ENCODE results near the gene CTNND2.
"Not testable (repeated sequence)": the region's sequence is repeated elsewhere in the genome, so short reads cannot be mapped to it uniquely, and the experiment has no call there.

CTNND2 gene

GRCh38 chr5:11082404-11082945 lies 821.8 kb downstream of the CTNND2 start:
- Histone ChIP-seq H3K36me3 (no peaks in the 10 kb centered on the region), H3K4me1 (peaks cover 0 to 7% (median 6%) of the 10 kb centered on the region in 10 experiments; a peak in 9 of 20 replicates), H3K27ac (no peak overlapping the region), H3K4me2 (no peak overlapping the region), H3K4me3 (no peak overlapping the region), H4K20me1 (no peaks in the 10 kb centered on the region), H3K9me3 (replicated peaks in 1 of 11) (peaks cover 5 to 19% (median 6%) of the 10 kb centered on the region in 11 experiments; a peak in 20 of 22 replicates), H3K9ac (no peak overlapping the region), H3K27me3 (no peaks in the 10 kb centered on the region)
- TF ChIP-seq Cebpa-rat (IDR thresholded peaks at IDR 0.05) = no peak

GRCh38 chr5:11076945-11077613 lies 827.2 kb downstream of the CTNND2 start:
- no peaks in the 10 kb centered on the region for H3K4me1 ChIP-seq
- no peak for TF ChIP-seq Cebpa-rat (IDR thresholded peaks at IDR 0.05)
- no peaks in the 10 kb centered on the region for H3K36me3 ChIP-seq
- no peaks in the 10 kb centered on the region for H3K27me3 ChIP-seq
- no peak overlapping the region for H3K27ac ChIP-seq
- no peaks in the 10 kb centered on the region for H4K20me1 ChIP-seq
- no peaks in the 10 kb centered on the region for H3K9me3 ChIP-seq (replicated peaks in 1 of 11)
- H3K9ac ChIP-seq = no peak overlapping the region
- no peak overlapping the region for H3K4me3 ChIP-seq
- no peak overlapping the region for H3K4me2 ChIP-seq

GRCh38 chr5:11075035-11075805 lies 829.0 kb downstream of the CTNND2 start:
- no peak overlapping the region for H3K4me2 ChIP-seq
- H3K9ac ChIP-seq = no peak overlapping the region
- no peaks in the 10 kb centered on the region for H3K4me1 ChIP-seq
- no peak overlapping the region for H3K4me3 ChIP-seq
- TF ChIP-seq Cebpa-rat (IDR thresholded peaks at IDR 0.05) = no peak
- H3K27me3 ChIP-seq = no peaks in the 10 kb centered on the region
- H4K20me1 ChIP-seq = no peaks in the 10 kb centered on the region
- H3K36me3 ChIP-seq = no peaks in the 10 kb centered on the region
- H3K27ac ChIP-seq = no peak overlapping the region
- peaks cover 0 to 4% (median 0%) of the 10 kb centered on the region in 11 experiments; a peak in 1 of 22 replicates for H3K9me3 ChIP-seq (replicated peaks in 1 of 11)

- Histone ChIP-seq H3K4me2 (no peak overlapping the region), H3K9ac (no peak overlapping the region), H3K4me1 (no peaks in the 10 kb centered on the region), H3K27me3 (no peaks in the 10 kb centered on the region), H3K36me3 (no peaks in the 10 kb centered on the region), H3K9me3 (replicated peaks in 1 of 11) (peaks cover 0 to 27% (median 9%) of the 10 kb centered on the region in 11 experiments; a peak in 11 of 22 replicates), H4K20me1 (no peaks in the 10 kb centered on the region), H3K4me3 (no peak overlapping the region), H3K27ac (no peak overlapping the region)
- TF ChIP-seq Cebpa-rat (IDR thresholded peaks at IDR 0.05) = no peak
These were observed 831.7 kb downstream of the CTNND2 start for GRCh38 chr5:11072568-11072967.

GRCh38 chr5:11072076-11072475 lies 832.2 kb downstream of the CTNND2 start:
- Histone ChIP-seq H3K4me1 (no peaks in the 10 kb centered on the region), H3K4me3 (no peak overlapping the region), H3K4me2 (no peak overlapping the region), H3K9me3 (replicated peaks in 1 of 11) (peaks cover 0 to 27% (median 9%) of the 10 kb centered on the region in 11 experiments; a peak in 11 of 22 replicates), H3K9ac (no peak overlapping the region), H4K20me1 (no peaks in the 10 kb centered on the region), H3K27ac (no peak overlapping the region), H3K36me3 (no peaks in the 10 kb centered on the region), H3K27me3 (no peaks in the 10 kb centered on the region)
- no peak for TF ChIP-seq Cebpa-rat (IDR thresholded peaks at IDR 0.05)

GRCh38 chr5:11069041-11069440 lies 835.2 kb downstream of the CTNND2 start:
- Histone ChIP-seq H3K27me3 (no peaks in the 10 kb centered on the region), H3K4me2 (no peak overlapping the region), H3K9me3 (replicated peaks in 1 of 11) (peaks cover 0 to 27% (median 9%) of the 10 kb centered on the region in 11 experiments; a peak in 11 of 22 replicates), H4K20me1 (no peaks in the 10 kb centered on the region), H3K4me3 (no peak overlapping the region), H3K4me1 (no peaks in the 10 kb centered on the region), H3K36me3 (no peaks in the 10 kb centered on the region), H3K27ac (no peak overlapping the region), H3K9ac (no peak overlapping the region)
- TF ChIP-seq Cebpa-rat (IDR thresholded peaks at IDR 0.05) = no peak

- not testable (repeated sequence) for H3K27me3 ChIP-seq, H3K36me3 ChIP-seq, H3K9ac ChIP-seq, H4K20me1 ChIP-seq, H3K4me3 ChIP-seq, H3K27ac ChIP-seq, H3K4me2 ChIP-seq, H3K4me1 ChIP-seq
- peaks cover 0 to 27% (median 9%) of the 10 kb centered on the region in 11 experiments; a peak in 11 of 22 replicates for H3K9me3 ChIP-seq (replicated peaks in 1 of 11)
These were observed 838.5 kb downstream of the CTNND2 start for GRCh38 chr5:11065723-11066122.

- no peak for TF ChIP-seq Cebpa-rat (IDR thresholded peaks at IDR 0.05)
- no peak overlapping the region for H3K27ac ChIP-seq
These were observed 839.3 kb downstream of the CTNND2 start for GRCh38 chr5:11064763-11065450.

GRCh38 chr5:11062397-11062796 lies 841.8 kb downstream of the CTNND2 start:
- peaks cover 12 to 21% (median 13%) of the 10 kb centered on the region in 11 experiments for H3K9me3 ChIP-seq (replicated peaks in 1 of 11)
- peak overlapping the region in 1 of 11 experiments; percentile 15; a peak in 2 of 22 replicates for H3K4me2 ChIP-seq
- no peak overlapping the region for H3K4me3 ChIP-seq
- H3K27me3 ChIP-seq = no peaks in the 10 kb centered on the region
- no peaks in the 10 kb centered on the region for H3K4me1 ChIP-seq
- H4K20me1 ChIP-seq = no peaks in the 10 kb centered on the region
- no peak for TF ChIP-seq Cebpa-rat (IDR thresholded peaks at IDR 0.05)
- no peak overlapping the region for H3K9ac ChIP-seq
- H3K27ac ChIP-seq = no peak overlapping the region
- H3K36me3 ChIP-seq = no peaks in the 10 kb centered on the region

More at GRCh38 chr5:11064763-11065450, 839.3 kb downstream of the CTNND2 start:
- no peak overlapping the region for H3K4me2 ChIP-seq
- no peak overlapping the region for H3K4me3 ChIP-seq
- no peak overlapping the region for H3K9ac ChIP-seq
- H3K9me3 ChIP-seq (replicated peaks in 1 of 11) = peaks cover 0 to 20% (median 9%) of the 10 kb centered on the region in 11 experiments; a peak in 11 of 22 replicates
- no peaks in the 10 kb centered on the region for H3K36me3 ChIP-seq
- no peaks in the 10 kb centered on the region for H4K20me1 ChIP-seq
- no peaks in the 10 kb centered on the region for H3K27me3 ChIP-seq
- H3K4me1 ChIP-seq = no peaks in the 10 kb centered on the region
